Measurements from ENCODE around the gene TRABD2B.

The TRABD2B gene

DNA sequence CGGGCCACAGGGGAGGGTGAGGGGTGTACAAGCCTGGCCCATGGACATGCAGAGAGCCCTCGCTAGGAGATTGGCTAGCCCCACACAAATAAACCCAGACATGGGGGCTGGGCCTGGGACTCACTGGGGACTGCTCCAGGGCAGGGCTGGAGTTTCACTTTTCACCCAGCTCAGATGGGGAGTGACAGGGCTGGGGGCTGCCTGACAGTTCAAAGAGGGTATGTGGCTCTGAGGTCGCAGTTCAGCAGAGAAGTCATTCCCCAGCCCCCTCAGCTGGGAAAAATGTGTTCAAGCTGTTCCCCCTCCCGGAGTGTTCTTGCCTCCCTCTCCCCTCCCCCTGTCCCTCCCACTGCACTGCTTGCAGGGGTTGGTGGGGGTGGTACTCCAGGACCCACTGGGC lies 277.1 kb downstream of the TRABD2B start:
- H3K27ac ChIP-seq (ENCODE audit: low read length): no peak overlapping the region
- peaks cover 45 to 48% of the 10 kb centered on the region in 2 donors for H3K27me3 ChIP-seq (ENCODE audit: control insufficient read depth in 1 of 2, insufficient read depth in 2 of 2, low read length in 2 of 2)
- H3K4me3 ChIP-seq (ENCODE audit: low read length in 2 of 2): no peak overlapping the region
- no peaks in the 10 kb centered on the region for H3K36me3 ChIP-seq (ENCODE audit: control insufficient read depth in 2 of 2, insufficient read depth in 2 of 2, low read length in 2 of 2)
- H3K4me1 ChIP-seq (ENCODE audit: control insufficient read depth, insufficient read depth, low read length): peaks cover 8% of the 10 kb centered on the region
- no peak overlapping the region for H3K9ac ChIP-seq (ENCODE audit: low read length in 2 of 2)
- H3K9me3 ChIP-seq (ENCODE audit: control insufficient read depth in 2 of 2, low read length in 2 of 2): no peaks in the 10 kb centered on the region

DNA sequence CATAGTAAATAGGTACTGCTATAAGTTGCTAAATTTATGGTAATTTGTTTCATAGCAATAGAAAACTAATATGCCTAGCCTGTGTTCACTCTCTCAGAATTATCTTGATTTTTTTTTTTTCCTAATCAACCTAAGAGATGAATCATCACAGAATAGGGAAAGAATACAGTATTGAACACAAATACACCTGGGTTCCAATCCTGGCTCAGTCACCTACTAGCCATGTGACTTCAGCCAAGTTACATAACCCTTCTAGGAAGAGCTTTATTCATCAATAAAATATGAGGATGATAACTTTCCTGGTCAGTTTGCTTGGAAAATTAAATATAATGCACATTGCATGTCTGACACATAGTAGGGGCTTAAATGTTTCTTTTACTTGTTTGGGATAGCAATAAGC lies 279.8 kb downstream of the TRABD2B start:
- H3K27me3 ChIP-seq (ENCODE audit: control insufficient read depth in 1 of 2, insufficient read depth in 2 of 2, low read length in 2 of 2): peaks cover 47 to 48% of the 10 kb centered on the region in 2 donors
- no peak overlapping the region for H3K9ac ChIP-seq (ENCODE audit: low read length in 2 of 2)
- no peak overlapping the region for H3K4me3 ChIP-seq (ENCODE audit: low read length in 2 of 2)
- no peaks in the 10 kb centered on the region for H3K36me3 ChIP-seq (ENCODE audit: control insufficient read depth in 2 of 2, insufficient read depth in 2 of 2, low read length in 2 of 2)
- no peaks in the 10 kb centered on the region for H3K4me1 ChIP-seq (ENCODE audit: control insufficient read depth, insufficient read depth, low read length)
- H3K27ac ChIP-seq (ENCODE audit: low read length): no peak overlapping the region
- no peaks in the 10 kb centered on the region for H3K9me3 ChIP-seq (ENCODE audit: control insufficient read depth in 2 of 2, low read length in 2 of 2)

DNA sequence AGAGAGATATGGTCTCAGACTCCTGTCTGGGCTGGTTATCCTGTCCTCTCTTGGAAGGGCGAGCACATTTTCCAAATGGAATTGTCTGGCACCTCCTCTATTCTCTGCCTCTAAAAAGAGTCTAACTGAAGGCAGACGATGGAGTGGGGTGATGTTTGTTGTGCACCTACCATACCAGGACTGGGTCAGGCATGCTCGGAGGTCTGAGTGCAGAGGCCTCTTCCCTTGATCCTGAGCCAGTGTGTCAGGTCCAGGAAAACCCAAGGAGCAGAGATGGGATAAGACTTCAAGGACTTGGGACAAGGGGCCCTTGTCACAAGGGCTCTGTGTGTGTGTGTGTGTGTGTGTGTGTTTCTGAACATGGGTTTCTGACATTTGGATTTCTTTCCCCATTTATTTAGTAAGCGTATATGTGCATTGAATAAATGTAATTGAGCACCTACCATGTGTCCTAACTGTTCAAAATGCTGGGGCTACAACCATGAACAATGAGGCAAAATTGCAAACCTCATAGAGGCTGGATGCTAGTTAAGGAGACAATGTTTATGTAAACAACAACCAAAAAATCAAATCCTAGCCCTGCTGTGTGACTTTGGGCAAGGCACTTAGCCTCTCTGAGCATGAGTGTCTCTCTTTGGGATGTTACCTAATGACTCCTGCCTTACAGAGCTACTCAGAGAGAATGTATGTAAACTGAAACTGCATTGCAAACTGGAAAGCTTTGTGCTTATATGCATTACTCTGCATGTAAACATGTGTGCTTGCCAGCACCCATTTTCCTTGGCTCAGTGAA lies 283.0 kb downstream of the TRABD2B start:
- no peak overlapping the region for H3K27ac ChIP-seq (ENCODE audit: low read length)
- H3K27me3 ChIP-seq (ENCODE audit: control insufficient read depth in 1 of 2, insufficient read depth in 2 of 2, low read length in 2 of 2): peaks cover 63 to 64% of the 10 kb centered on the region in 2 donors
- no peaks in the 10 kb centered on the region for H3K36me3 ChIP-seq (ENCODE audit: control insufficient read depth in 2 of 2, insufficient read depth in 2 of 2, low read length in 2 of 2)
- H3K9ac ChIP-seq (ENCODE audit: low read length in 2 of 2): no peak overlapping the region
- no peak overlapping the region for H3K4me3 ChIP-seq (ENCODE audit: low read length in 2 of 2)
- no peaks in the 10 kb centered on the region for H3K9me3 ChIP-seq (ENCODE audit: control insufficient read depth in 2 of 2, low read length in 2 of 2)
- H3K4me1 ChIP-seq (ENCODE audit: control insufficient read depth, insufficient read depth, low read length): peaks cover 13% of the 10 kb centered on the region

DNA sequence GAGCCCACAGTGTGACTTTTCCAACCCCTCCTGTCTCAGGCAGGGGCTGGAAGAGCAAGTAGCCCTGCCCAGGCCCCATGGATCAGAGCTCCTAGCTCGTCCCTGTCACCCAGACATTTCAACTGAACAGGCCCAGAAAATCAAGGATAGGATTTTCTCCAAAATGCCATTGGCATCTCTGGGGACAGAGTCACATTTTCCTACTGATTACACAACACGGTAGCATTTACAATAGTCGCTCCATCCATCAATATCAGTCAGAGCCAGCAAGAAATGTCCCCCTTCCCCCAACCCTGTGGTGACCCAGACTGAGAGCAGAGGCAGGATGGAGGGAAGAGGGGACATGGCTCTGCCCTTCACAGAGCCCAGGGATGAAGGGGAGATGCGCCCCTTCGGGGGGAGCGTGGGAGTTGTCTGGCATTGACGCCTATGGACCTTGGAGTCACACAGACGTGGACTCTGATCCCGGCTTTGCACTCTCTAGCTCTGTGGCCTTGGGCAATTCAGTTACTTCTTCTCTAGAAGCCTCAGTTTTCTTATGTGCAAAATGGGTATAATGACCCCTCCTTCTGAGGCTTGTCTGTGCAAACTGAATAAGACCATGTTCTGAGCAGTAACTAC lies 283.7 kb downstream of the TRABD2B start:
- H3K4me1 ChIP-seq (ENCODE audit: control insufficient read depth, insufficient read depth, low read length): peaks cover 20% of the 10 kb centered on the region
- H3K4me3 ChIP-seq (ENCODE audit: low read length in 2 of 2): no peak overlapping the region
- H3K27ac ChIP-seq (ENCODE audit: low read length): no peak overlapping the region
- H3K9ac ChIP-seq (ENCODE audit: low read length in 2 of 2): no peak overlapping the region
- H3K27me3 ChIP-seq (ENCODE audit: control insufficient read depth in 1 of 2, insufficient read depth in 2 of 2, low read length in 2 of 2): peaks cover 66 to 72% of the 10 kb centered on the region in 2 donors
- no peaks in the 10 kb centered on the region for H3K36me3 ChIP-seq (ENCODE audit: control insufficient read depth in 2 of 2, insufficient read depth in 2 of 2, low read length in 2 of 2)
- no peaks in the 10 kb centered on the region for H3K9me3 ChIP-seq (ENCODE audit: control insufficient read depth in 2 of 2, low read length in 2 of 2)

DNA sequence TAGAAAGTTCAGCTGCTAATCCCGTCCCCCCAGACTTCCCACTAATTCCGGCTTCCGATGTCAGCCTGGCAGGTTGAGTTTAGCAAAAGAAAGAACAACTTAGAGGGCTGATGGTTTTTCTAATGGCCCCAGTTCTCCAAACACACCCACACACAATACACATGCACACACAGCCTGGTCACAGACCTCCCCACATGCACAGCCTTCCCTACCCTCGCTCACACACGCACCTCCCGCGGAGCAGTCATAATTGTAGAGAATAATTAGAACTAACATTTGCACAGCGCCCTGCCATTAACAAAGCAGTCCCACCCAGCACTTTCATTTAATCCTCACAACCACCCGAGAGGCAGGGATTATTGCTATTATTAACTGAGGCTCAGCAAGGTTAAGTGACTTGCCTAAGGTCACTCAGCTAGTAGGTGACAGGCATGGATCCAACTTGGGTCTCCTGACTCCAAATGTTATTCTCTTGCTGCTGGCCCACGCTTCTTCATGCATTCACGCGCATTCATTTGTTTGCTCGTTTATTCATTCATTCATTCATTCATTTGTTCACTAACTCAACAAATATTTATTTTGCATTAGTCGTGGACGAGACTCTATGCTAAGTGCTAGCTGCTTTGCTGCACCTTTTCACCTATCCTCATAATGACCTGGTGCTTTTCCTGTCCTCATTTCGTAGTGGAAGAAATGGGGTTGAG lies 284.4 kb downstream of the TRABD2B start:
- no peaks in the 10 kb centered on the region for H3K9me3 ChIP-seq (ENCODE audit: control insufficient read depth in 2 of 2, low read length in 2 of 2)
- H3K27ac ChIP-seq (ENCODE audit: low read length): no peak overlapping the region
- no peak overlapping the region for H3K4me3 ChIP-seq (ENCODE audit: low read length in 2 of 2)
- no peaks in the 10 kb centered on the region for H3K36me3 ChIP-seq (ENCODE audit: control insufficient read depth in 2 of 2, insufficient read depth in 2 of 2, low read length in 2 of 2)
- peaks cover 25% of the 10 kb centered on the region for H3K4me1 ChIP-seq (ENCODE audit: control insufficient read depth, insufficient read depth, low read length)
- peaks cover 71 to 78% of the 10 kb centered on the region in 2 donors for H3K27me3 ChIP-seq (ENCODE audit: control insufficient read depth in 1 of 2, insufficient read depth in 2 of 2, low read length in 2 of 2)
- no peak overlapping the region for H3K9ac ChIP-seq (ENCODE audit: low read length in 2 of 2)

DNA sequence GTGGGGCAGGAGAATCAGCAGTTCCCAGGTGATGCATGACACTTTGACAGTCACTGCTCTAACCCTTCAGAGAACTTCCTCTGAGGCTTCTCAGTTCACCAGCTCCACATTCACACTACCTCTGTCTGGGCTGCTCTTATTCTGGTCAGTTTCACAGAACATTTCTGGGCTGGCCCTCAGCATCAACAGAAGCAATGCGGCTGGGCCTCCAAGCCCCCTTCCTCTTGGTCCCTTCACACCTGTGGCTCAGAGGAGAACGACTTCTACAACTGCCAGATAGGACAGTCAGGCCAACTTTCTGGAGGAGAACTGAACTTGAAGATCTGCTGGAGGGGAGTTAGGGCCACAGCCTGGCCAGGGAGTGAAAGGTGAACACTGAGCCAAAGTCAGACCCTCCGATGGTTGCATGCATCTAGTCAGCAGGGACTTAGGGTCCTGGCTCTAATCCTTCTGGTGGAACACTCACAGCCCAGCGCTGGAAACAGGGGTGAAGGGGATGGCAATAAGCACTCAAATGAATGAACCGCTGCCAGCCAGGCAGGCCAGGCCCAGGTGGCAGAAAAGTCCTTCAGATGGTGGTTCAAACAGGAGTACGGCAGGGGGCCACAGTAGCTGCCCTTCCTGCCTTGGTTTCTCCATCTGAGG lies 285.2 kb downstream of the TRABD2B start:
- Histone ChIP-seq H3K27ac (ENCODE audit: low read length) (no peak overlapping the region), H3K4me3 (ENCODE audit: low read length in 2 of 2) (no peak overlapping the region), H3K27me3 (ENCODE audit: control insufficient read depth in 1 of 2, insufficient read depth in 2 of 2, low read length in 2 of 2) (peaks cover 76 to 84% of the 10 kb centered on the region in 2 donors), H3K9me3 (ENCODE audit: control insufficient read depth in 2 of 2, low read length in 2 of 2) (no peaks in the 10 kb centered on the region), H3K4me1 (ENCODE audit: control insufficient read depth, insufficient read depth, low read length) (peaks cover 25% of the 10 kb centered on the region), H3K36me3 (ENCODE audit: control insufficient read depth in 2 of 2, insufficient read depth in 2 of 2, low read length in 2 of 2) (no peaks in the 10 kb centered on the region), H3K9ac (ENCODE audit: low read length in 2 of 2) (no peak overlapping the region)

DNA sequence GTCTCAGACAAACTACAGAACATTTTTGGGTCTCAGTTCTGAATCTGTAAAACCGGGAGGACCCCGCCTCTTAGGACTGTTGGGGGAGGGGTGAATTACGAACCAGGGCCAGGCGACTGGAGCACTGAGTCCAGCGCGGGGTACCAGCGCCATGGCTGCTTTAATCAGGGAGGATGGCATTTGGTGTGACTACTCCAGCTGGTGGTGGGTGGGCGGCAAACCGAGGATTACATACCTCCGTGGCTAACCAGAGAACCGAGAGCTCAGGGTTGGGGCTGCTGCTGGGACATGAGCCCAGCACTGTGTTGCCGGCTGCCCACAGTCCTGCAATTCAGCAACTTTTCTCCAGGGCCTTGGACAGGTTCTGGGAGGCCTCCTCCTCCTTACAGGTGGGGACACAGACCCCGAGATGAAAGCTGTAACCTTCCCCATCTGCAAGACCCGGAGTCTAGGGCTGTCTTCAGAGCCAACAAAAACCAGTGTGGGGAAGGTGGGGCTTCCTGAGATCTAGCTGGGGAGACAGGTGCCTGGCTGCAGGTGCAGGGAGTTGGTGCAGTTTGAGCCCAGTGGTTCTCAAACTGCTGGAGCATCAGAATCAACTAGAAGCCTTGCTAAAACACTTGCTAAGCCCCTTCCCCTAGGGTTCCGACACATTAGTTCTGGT lies 285.9 kb downstream of the TRABD2B start:
- Histone ChIP-seq H3K9ac (ENCODE audit: low read length in 2 of 2) (no peak overlapping the region), H3K36me3 (ENCODE audit: control insufficient read depth in 2 of 2, insufficient read depth in 2 of 2, low read length in 2 of 2) (no peaks in the 10 kb centered on the region), H3K9me3 (ENCODE audit: control insufficient read depth in 2 of 2, low read length in 2 of 2) (no peaks in the 10 kb centered on the region), H3K27me3 (ENCODE audit: control insufficient read depth in 1 of 2, insufficient read depth in 2 of 2, low read length in 2 of 2) (peaks cover 75 to 86% of the 10 kb centered on the region in 2 donors), H3K4me3 (ENCODE audit: low read length in 2 of 2) (no peak overlapping the region), H3K4me1 (ENCODE audit: control insufficient read depth, insufficient read depth, low read length) (peaks cover 25% of the 10 kb centered on the region), H3K27ac (ENCODE audit: low read length) (no peak overlapping the region)
